Tibial nerve (tissue), 3 donors: ENCODE measurements around the gene MEIOB.
A peak's percentile ranks its signal among the peaks of the same experiment; 100 is the strongest.

ENCODE experiments used
- CTCF ChIP-seq, 5 experiments: fragments of 200-600 bp in 3 of 5; fragments of 450-650 bp in 2 of 5; sonication (generic) in 3 of 5; IDR thresholded peaks; one replicate each; pipeline ENCODE4 v1.5.1; 2016 to 2019; ENCODE audit warnings: antibody characterized with exemption in 5 of 5, mild to moderate bottlenecking in 3 of 5, moderate library complexity in 2 of 5
- POLR2A ChIP-seq, 2 donors: fragments of 450-650 bp; IDR thresholded peaks; one replicate each; pipeline ENCODE4 v1.6.1; 2017; ENCODE audit warnings: antibody characterized with exemption in 2 of 2, mild to moderate bottlenecking in 2 of 2, moderate library complexity in 2 of 2

- TF ChIP-seq POLR2A (IDR thresholded peaks at IDR 0.05) (peak in 1 of 2 donors; percentile 16), CTCF (IDR thresholded peaks at IDR 0.05) (peak in 2 of 5 experiments; percentile 23 to 72)
Measured at GRCh38 chr16:1826691-1827573, 45.0 kb downstream of the MEIOB start, which contains the start of the genes FAHD1 and HAGH.
